Stimulated activated CD4-positive, alpha-beta T cell treated with anti-CD3 and anti-CD28 coated beads, Interleukin-2, amount 100 ng/mL, for 4 hours (primary cell): ENCODE measurements around the gene CRY2.

Source experiments
- DNase-seq: peaks from one replicate; pipeline ENCODE4 v3.0.0-alpha.2; 2020; ENCODE audit warnings: low read depth

The CRY2 gene

GRCh38 chr11:45879803-45880686, 32.8 kb downstream of the CRY2 start:
- no peak for DNase-seq

- no peak for DNase-seq
Observed at GRCh38 chr11:45880772-45881570, 33.7 kb downstream of the CRY2 start.

GRCh38 chr11:45881708-45882368, 34.6 kb downstream of the CRY2 start:
- DNase-seq: no peak

GRCh38 chr11:45884596-45885185, 37.4 kb downstream of the CRY2 start:
- no peak for DNase-seq

- peak; percentile 14 for DNase-seq
Observed at GRCh38 chr11:45885274-45885920, 38.1 kb downstream of the CRY2 start, which contains the start of gene MAPK8IP1. Gene MAPK8IP1, plus strand, starts transcription at chr11:45885651. Its CDS starts 170 bp downstream, at chr11:45885821.

- DNase-seq: no peak
Observed at GRCh38 chr11:45885921-45886721, 38.8 kb downstream of the CRY2 start.

- DNase-seq: no peak
Observed at GRCh38 chr11:45886816-45887520, 39.7 kb downstream of the CRY2 start.

- DNase-seq: no peak
Observed at GRCh38 chr11:45887587-45887986, 40.3 kb downstream of the CRY2 start.

- no peak for DNase-seq
Observed at GRCh38 chr11:45889555-45889954, 42.3 kb downstream of the CRY2 start.

- no peak for DNase-seq
Observed at GRCh38 chr11:45889966-45890365, 42.7 kb downstream of the CRY2 start.

GRCh38 chr11:45890886-45891550, 43.7 kb downstream of the CRY2 start:
- DNase-seq: no peak

- DNase-seq: no peak
Observed at GRCh38 chr11:45892856-45893255, 45.6 kb downstream of the CRY2 start.

- no peak for DNase-seq
Observed at GRCh38 chr11:45894555-45895247, 47.4 kb downstream of the CRY2 start.

- DNase-seq: no peak
Observed at GRCh38 chr11:45895553-45896259, 48.4 kb downstream of the CRY2 start.

- DNase-seq: no peak
Observed at GRCh38 chr11:45896422-45896984, 49.2 kb downstream of the CRY2 start.

GRCh38 chr11:45897556-45897955, 50.3 kb downstream of the CRY2 start:
- no peak for DNase-seq

- DNase-seq: no peak
Observed at GRCh38 chr11:45899086-45899447, 51.8 kb downstream of the CRY2 start.
